ENCODE measurements around the gene MPST.

Gene MPST

GRCh38 chr22:36979016-36979910 is 40.3 kb upstream of the MPST start:
- Histone ChIP-seq H3K4me3 (ENCODE audit: low read depth, low read length) (no peak overlapping the region), H3K9me3 (ENCODE audit: control insufficient read depth, insufficient read depth, low read depth, low read length) (no peaks in the 10 kb centered on the region), H3K36me3 (ENCODE audit: control insufficient read depth in 2 of 2, insufficient read depth in 1 of 2, low read length in 2 of 2) (no peaks in the 10 kb centered on the region), H3K27ac (ENCODE audit: extremely low read depth, low read depth, low read length) (no peak overlapping the region), H3K4me1 (ENCODE audit: control insufficient read depth, insufficient read depth, low read length) (no peaks in the 10 kb centered on the region)
- ChIA-PET POLR2A (no interaction called here), CTCF (interaction anchor here (0.6 to 10.3 kb wide), 20 partner anchors 9 to 444 kb away, joined by 3 to 104 read pairs (median 6); no protein-coding TSS in a partner anchor)
- TF ChIP-seq ZNF175 (tag by site-specific recombination; IDR thresholded peaks at IDR 0.05), result no peak
- TF ChIP-seq ZNF623 (tag by site-specific recombination; IDR thresholded peaks at IDR 0.05), result no peak
- no peak for TF ChIP-seq BCL6B (tag by site-specific recombination; IDR thresholded peaks at IDR 0.05)
- TF ChIP-seq ZNF596 (tag by site-specific recombination; IDR thresholded peaks at IDR 0.05), result no peak
- TF ChIP-seq ZNF274 (IDR thresholded peaks at IDR 0.05; ENCODE audit: low read length), result no peak
- TF ChIP-seq ZNF274 (tag by site-specific recombination; IDR thresholded peaks at IDR 0.05; ENCODE audit: borderline replicate concordance), result no peak
- TF ChIP-seq ZNF571 (tag by site-specific recombination; IDR thresholded peaks at IDR 0.05), result no peak
- no peak for TF ChIP-seq ZFP69B (tag by site-specific recombination; IDR thresholded peaks at IDR 0.05)
- TF ChIP-seq ZNF791 (tag by site-specific recombination; IDR thresholded peaks at IDR 0.05), result no peak
- TF ChIP-seq ZNF518A (tag by site-specific recombination; conservative IDR thresholded peaks at IDR 0.05; ENCODE audit: low read depth), result no peak
- no peak for TF ChIP-seq ZNF473 (tag by site-specific recombination; IDR thresholded peaks at IDR 0.05)
- TF ChIP-seq RBAK (tag by site-specific recombination; IDR thresholded peaks at IDR 0.05), result no peak
- no peak for TF ChIP-seq ZNF223 (tag by site-specific recombination; IDR thresholded peaks at IDR 0.05)
- TF ChIP-seq HOXA7 (CRISPR knock-in tag; IDR thresholded peaks at IDR 0.05; ENCODE audit: borderline replicate concordance), result no peak
- TF ChIP-seq ZNF529 (tag by site-specific recombination; IDR thresholded peaks at IDR 0.05; ENCODE audit: insufficient replicate concordance), result no peak

GRCh38 chr22:36981247-36981775 is 38.2 kb upstream of the MPST start:
- ChIA-PET CTCF (interaction anchor here (1.1 to 10.3 kb wide), 6 partner anchors 63 to 434 kb away, joined by 3 to 104 read pairs (median 6); partner anchors contain the start of gene IFT27), POLR2A (no interaction called here)
- H3K4me1 ChIP-seq (ENCODE audit: control insufficient read depth, insufficient read depth, low read length), result no peaks in the 10 kb centered on the region
- H3K9me3 ChIP-seq (ENCODE audit: control insufficient read depth, insufficient read depth, low read depth, low read length), result no peaks in the 10 kb centered on the region
- no peak overlapping the region for H3K4me3 ChIP-seq (ENCODE audit: low read depth, low read length)
- no peaks in the 10 kb centered on the region for H3K36me3 ChIP-seq (ENCODE audit: control insufficient read depth in 2 of 2, insufficient read depth in 1 of 2, low read length in 2 of 2)
- H3K27ac ChIP-seq (ENCODE audit: extremely low read depth, low read depth, low read length), result no peak overlapping the region
- TF ChIP-seq FEZF1 (tag by site-specific recombination; IDR thresholded peaks at IDR 0.05), result no peak
- TF ChIP-seq ZNF16 (tag by site-specific recombination; IDR thresholded peaks at IDR 0.05; ENCODE audit: low read depth), result no peak
- TF ChIP-seq ZNF658 (tag by site-specific recombination; IDR thresholded peaks at IDR 0.05), result no peak
- TF ChIP-seq ZNF558 (tag by site-specific recombination; IDR thresholded peaks at IDR 0.05), result no peak
- TF ChIP-seq ZFHX2 (tag by site-specific recombination; conservative IDR thresholded peaks at IDR 0.05), result peak; percentile 40
- TF ChIP-seq MZF1 (tag by site-specific recombination; IDR thresholded peaks at IDR 0.05; ENCODE audit: borderline replicate concordance), result no peak
- no peak for TF ChIP-seq SCRT1 (tag by site-specific recombination; IDR thresholded peaks at IDR 0.05; ENCODE audit: borderline replicate concordance)
- TF ChIP-seq ZNF280D (tag by site-specific recombination; IDR thresholded peaks at IDR 0.05), result no peak
- no peak for TF ChIP-seq ZNF133 (tag by site-specific recombination; IDR thresholded peaks at IDR 0.05)
- no peak for TF ChIP-seq ZNF426 (tag by site-specific recombination; IDR thresholded peaks at IDR 0.05)
- TF ChIP-seq ZNF544 (tag by site-specific recombination; IDR thresholded peaks at IDR 0.05), result no peak
